RPMI8226 (cell line): ENCODE measurements around the gene GPR137.
"Not testable (repeated sequence)": the region's sequence is repeated elsewhere in the genome, so short reads cannot be mapped to it uniquely, and the experiment has no call there.

ENCODE experiments used
- DNase-seq: peaks from one replicate; pipeline ENCODE4 v3.0.0-alpha.2; 2015

GPR137 gene

GRCh38 chr11:64305691-64306562 lies 20.3 kb downstream of the GPR137 start:
- DNase-seq: peak; percentile 95

- DNase-seq: no peak
Measured at GRCh38 chr11:64306563-64306875, 20.9 kb downstream of the GPR137 start.

GRCh38 chr11:64306876-64307622 lies 21.4 kb downstream of the GPR137 start:
- no peak for DNase-seq

- not testable (repeated sequence) for DNase-seq
Measured at GRCh38 chr11:64307795-64308194, 22.1 kb downstream of the GPR137 start.

GRCh38 chr11:64312947-64313346 lies 27.3 kb downstream of the GPR137 start:
- no peak for DNase-seq

GRCh38 chr11:64313491-64314145 lies 28.0 kb downstream of the GPR137 start:
- DNase-seq: no peak

GRCh38 chr11:64314146-64314804 lies 28.6 kb downstream of the GPR137 start:
- peak; percentile 1 for DNase-seq

GRCh38 chr11:64314805-64315561 lies 29.3 kb downstream of the GPR137 start:
- no peak for DNase-seq

GRCh38 chr11:64315667-64316526 lies 30.2 kb downstream of the GPR137 start:
- peak; percentile 5 for DNase-seq

GRCh38 chr11:64316672-64317324 lies 31.1 kb downstream of the GPR137 start:
- peak; percentile 87 for DNase-seq

- peak; percentile 100 for DNase-seq
Measured at GRCh38 chr11:64317325-64317960, 31.8 kb downstream of the GPR137 start, which contains the start of gene TRMT112. Gene TRMT112 (minus strand): TSS chr11:64317559. CDS start chr11:64317526, 33 bp downstream.

- DNase-seq: peak; percentile 99
Measured at GRCh38 chr11:64317961-64318765, 32.5 kb downstream of the GPR137 start, which contains the start of gene PRDX5. Gene PRDX5 (plus strand): TSS chr11:64318121. CDS start chr11:64318216, 95 bp downstream.

GRCh38 chr11:64318766-64319761 lies 33.4 kb downstream of the GPR137 start:
- DNase-seq: peak; percentile 34

- peak; percentile 2 for DNase-seq
Measured at GRCh38 chr11:64320556-64320955, 34.9 kb downstream of the GPR137 start.

- peak; percentile 2 for DNase-seq
Measured at GRCh38 chr11:64321026-64321425, 35.4 kb downstream of the GPR137 start.

GRCh38 chr11:64321533-64321932 lies 35.9 kb downstream of the GPR137 start:
- peak; percentile 42 for DNase-seq

- peak; percentile 3 for DNase-seq
Measured at GRCh38 chr11:64322925-64323260, 37.2 kb downstream of the GPR137 start.

- no peak for DNase-seq
Measured at GRCh38 chr11:64323373-64323772, 37.7 kb downstream of the GPR137 start.
